Activated CD4-positive, alpha-beta T cell treated with anti-CD3 and anti-CD28 coated beads, Interleukin-2, Interleukin-4, amounts not matched to agents 100 ng/mL and 50 ng/mL, durations not matched to agents 16 hours and 8 hours (primary cell): Measurements from ENCODE around the gene GJA4.
"Not testable (repeated sequence)": the region's sequence is repeated elsewhere in the genome, so short reads cannot be mapped to it uniquely, and the experiment has no call there.

ENCODE experiments used
- DNase-seq: peaks from one replicate; pipeline ENCODE4 v3.0.0-alpha.2; 2020; ENCODE audit warnings: low spot score

GJA4 gene

DNA sequence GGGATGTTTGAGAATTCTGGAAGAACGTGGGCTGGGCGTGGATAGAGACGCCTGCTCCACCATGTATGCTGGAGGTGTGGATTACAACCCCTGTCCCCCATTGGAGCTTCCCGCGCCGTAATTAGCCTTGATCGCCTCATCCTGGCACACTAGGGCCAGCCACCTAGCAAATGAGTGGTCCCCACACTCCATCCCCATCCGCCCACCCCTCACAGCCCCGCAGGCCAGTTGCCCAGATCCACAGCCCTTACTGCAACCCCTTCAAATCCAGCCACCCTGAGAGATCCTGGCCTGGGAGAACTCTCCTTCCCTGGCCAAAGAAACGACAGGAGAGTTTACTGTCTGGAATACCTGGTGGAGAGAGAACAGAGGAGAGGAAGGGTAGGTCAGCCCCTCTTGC is 375 bp upstream of the GJA4 start:
- no peak for DNase-seq

DNA sequence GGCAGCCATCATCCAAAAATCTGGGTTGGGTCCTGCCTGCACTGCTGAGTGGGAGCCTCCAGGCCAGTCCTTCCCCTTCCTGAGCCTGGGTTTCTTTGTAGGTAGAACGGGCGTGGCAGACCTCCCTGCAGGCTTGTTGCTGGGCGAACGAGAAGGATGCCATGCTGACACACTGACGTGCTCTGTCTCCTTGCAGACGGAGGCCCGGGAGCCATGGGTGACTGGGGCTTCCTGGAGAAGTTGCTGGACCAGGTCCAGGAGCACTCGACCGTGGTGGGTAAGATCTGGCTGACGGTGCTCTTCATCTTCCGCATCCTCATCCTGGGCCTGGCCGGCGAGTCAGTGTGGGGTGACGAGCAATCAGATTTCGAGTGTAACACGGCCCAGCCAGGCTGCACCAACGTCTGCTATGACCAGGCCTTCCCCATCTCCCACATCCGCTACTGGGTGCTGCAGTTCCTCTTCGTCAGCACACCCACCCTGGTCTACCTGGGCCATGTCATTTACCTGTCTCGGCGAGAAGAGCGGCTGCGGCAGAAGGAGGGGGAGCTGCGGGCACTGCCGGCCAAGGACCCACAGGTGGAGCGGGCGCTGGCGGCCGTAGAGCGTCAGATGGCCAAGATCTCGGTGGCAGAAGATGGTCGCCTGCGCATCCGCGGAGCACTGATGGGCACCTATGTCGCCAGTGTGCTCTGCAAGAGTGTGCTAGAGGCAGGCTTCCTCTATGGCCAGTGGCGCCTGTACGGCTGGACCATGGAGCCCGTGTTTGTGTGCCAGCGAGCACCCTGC is 1.4 kb downstream of the GJA4 start:
- no peak for DNase-seq

DNA sequence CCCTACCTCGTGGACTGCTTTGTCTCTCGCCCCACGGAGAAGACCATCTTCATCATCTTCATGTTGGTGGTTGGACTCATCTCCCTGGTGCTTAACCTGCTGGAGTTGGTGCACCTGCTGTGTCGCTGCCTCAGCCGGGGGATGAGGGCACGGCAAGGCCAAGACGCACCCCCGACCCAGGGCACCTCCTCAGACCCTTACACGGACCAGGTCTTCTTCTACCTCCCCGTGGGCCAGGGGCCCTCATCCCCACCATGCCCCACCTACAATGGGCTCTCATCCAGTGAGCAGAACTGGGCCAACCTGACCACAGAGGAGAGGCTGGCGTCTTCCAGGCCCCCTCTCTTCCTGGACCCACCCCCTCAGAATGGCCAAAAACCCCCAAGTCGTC is 2.0 kb downstream of the GJA4 start:
- DNase-seq = no peak

DNA sequence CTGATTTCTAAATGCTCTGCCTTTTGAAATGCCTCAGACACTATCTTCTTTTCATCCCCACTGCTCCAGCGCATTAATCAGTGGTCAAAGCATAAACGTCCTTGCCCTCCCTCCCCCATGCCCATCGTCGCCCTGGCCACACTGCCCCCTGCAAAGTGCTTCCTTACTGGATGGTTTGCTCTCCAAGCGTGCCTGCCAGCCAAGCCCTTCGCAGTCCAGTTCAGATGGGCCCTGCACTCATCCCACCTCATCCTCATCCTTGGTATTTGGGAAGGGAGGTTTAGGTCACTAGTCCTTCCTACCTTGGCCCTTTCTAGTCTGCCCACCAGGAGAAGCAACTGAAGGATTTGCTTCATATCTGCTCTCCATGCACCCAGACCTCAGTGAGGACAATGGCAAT is 3.1 kb downstream of the GJA4 start:
- no peak for DNase-seq

DNA sequence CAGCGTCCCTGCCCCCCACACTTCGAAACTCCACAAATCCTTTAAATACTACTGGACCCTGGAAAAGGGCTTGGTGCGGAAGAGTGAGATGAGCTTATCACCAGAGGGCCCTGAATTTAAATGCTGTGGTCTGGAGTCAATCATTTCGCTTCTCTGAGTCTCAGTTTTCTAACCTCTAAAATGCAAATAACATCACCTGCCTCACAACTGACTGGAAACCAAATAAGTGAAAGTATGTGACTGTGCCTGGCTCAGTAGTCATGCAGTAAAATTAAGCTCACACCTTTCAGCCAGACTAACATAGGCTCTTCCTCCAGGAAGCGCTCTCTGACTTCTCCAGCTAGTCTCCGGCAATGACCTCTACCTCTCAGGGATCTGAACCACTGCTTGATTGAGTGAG is 4.2 kb downstream of the GJA4 start:
- DNase-seq = no peak

GRCh38 chr1:34800214-34800613 is 7.4 kb downstream of the GJA4 start:
- DNase-seq = peak; percentile 21

DNA sequence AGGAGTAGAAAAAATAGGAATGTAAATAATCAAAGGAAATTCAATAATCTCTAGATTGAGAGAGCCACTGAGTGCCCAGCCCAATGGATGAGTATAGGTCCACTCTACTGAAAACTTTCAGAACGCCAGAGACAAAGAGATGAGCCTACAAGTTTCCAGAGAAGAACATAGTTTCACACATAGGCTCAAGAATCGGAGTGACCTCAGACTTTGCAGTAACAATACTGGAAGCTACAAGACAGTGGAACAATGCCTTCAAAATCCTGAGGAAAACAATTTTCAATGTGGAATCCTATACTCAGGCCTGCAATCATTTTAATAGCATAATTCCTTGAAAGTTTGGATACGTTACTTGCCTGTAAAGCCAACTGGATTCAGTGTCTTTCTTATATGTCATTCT is 11.0 kb downstream of the GJA4 start:
- DNase-seq = no peak

- no peak for DNase-seq
Observed at GRCh38 chr1:34806396-34806795, 13.6 kb downstream of the GJA4 start.

GRCh38 chr1:34808051-34808810 is 15.4 kb downstream of the GJA4 start:
- DNase-seq = no peak

DNA sequence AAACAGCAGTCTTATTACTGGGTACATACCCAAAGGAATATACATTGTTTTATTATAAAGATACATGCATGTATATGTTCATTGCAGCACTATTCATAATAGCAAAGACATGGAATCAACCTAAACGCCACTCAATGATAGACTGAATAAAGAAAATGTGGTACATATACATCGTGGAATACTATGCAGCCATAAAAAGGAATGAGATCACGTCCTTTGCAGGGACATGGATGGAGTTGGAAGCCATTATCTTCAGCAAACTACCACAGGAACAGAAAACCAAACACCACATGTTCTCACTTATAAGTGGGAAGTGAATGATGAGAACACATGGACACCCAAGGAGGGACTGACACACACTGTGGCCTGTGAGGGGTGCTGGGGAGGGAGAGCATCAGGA is 18.0 kb downstream of the GJA4 start:
- DNase-seq = not testable (repeated sequence)

GRCh38 chr1:34816332-34816731 is 23.5 kb downstream of the GJA4 start:
- DNase-seq = no peak

DNA sequence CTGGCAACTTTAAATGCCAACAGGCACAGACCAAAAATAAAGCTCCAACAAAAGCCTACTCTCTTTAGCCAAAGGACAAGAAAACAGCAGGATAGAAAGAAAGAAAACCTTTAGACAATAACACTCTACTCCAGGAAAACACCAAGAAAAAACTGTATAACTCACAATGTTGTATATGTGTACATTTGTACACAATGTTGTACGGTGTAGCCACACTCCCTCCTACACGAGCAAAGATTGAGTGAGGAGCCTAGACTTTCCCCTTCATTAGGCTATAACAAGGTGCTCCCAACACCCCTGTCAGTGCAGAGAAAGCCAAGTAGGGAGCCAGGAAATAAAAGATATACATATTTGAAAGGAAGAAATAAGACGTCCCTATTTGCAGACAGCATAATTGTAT is 24.0 kb downstream of the GJA4 start:
- no peak for DNase-seq

DNA sequence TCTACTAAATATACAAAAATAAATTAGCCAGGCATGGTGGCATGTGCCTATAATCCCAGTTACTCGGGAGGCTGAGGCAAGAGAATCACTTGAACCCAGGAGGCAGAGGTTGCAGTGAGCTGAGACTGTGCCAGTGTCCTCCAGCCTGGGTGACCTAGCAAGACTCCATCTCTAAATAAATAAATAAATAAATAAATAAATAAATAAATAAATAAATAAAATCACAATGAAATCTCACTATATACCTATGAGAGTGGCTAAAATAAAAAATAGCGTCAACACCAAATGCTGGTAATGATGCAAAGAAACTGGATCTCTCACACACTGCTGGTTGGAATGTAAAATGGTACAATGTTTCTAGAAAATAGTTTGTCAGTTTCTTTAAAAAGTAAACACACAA is 26.1 kb downstream of the GJA4 start:
- DNase-seq = not testable (repeated sequence)

- DNase-seq = no peak
Observed at GRCh38 chr1:34822202-34822601, 29.4 kb downstream of the GJA4 start.

- DNase-seq = no peak
Observed at GRCh38 chr1:34824817-34825454, 32.1 kb downstream of the GJA4 start.

- DNase-seq = no peak
Observed at GRCh38 chr1:34825455-34826091, 32.8 kb downstream of the GJA4 start.

- no peak for DNase-seq
Observed at GRCh38 chr1:34827341-34827941, 34.6 kb downstream of the GJA4 start.

GRCh38 chr1:34828611-34829010 is 35.8 kb downstream of the GJA4 start:
- DNase-seq = no peak

DNA sequence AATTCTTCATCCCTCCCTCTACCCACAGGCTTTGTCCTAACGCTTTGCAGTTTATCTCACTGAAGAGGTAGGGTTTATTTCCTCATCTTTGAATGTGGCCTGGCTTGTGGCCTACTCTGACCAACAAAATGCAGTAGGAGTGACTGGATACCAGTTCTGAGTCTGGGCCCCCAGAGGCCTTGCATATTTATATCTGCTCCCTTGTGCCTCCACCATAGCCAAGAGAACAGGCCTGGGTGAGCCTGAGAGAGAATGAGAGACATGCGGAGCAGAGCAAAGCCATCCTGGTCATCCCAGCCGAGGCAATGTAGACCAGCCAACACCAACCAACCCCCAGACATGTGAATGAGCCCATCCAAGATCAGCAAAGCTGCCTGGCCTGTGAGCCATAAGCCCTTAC is 36.5 kb downstream of the GJA4 start:
- DNase-seq = no peak

- no peak for DNase-seq
Observed at GRCh38 chr1:34831721-34832246, 39.0 kb downstream of the GJA4 start.

- DNase-seq = no peak
Observed at GRCh38 chr1:34833711-34834110, 40.9 kb downstream of the GJA4 start.
